Measurements from ENCODE around the gene CXorf49.
"Not testable (repeated sequence)": the region's sequence is repeated elsewhere in the genome, so short reads cannot be mapped to it uniquely, and the experiment has no call there.

Gene CXorf49

GRCh38 chrX:71718185-71718584 is at the start of gene CXorf49:
TSS of gene CXorf49 (minus strand) at chrX:71718285. CDS start at chrX:71718151, 134 bp downstream.
- DNase-seq = not testable (repeated sequence)

GRCh38 chrX:71767134-71767533 is 49.0 kb upstream of the CXorf49 start:
- DNase-seq = not testable (repeated sequence)

GRCh38 chrX:71765613-71766012 is 47.5 kb upstream of the CXorf49 start:
- DNase-seq = not testable (repeated sequence)

GRCh38 chrX:71764832-71765231 is 46.7 kb upstream of the CXorf49 start:
- DNase-seq = not testable (repeated sequence)

GRCh38 chrX:71763049-71763448 is 45.0 kb upstream of the CXorf49 start, which contains the start of gene CXorf49B:
TSS of gene CXorf49B (plus strand) at chrX:71763349. CDS start at chrX:71763424, 75 bp downstream.
- not testable (repeated sequence) for DNase-seq

- DNase-seq = not testable (repeated sequence)
Measured at GRCh38 chrX:71760688-71761281, 42.7 kb upstream of the CXorf49 start.

- not testable (repeated sequence) for DNase-seq
Measured at GRCh38 chrX:71720289-71720886, 2.3 kb upstream of the CXorf49 start.

GRCh38 chrX:71719195-71719594 is 1.1 kb upstream of the CXorf49 start:
- not testable (repeated sequence) for DNase-seq

- not testable (repeated sequence) for DNase-seq
Measured at GRCh38 chrX:71716323-71716722, 1.8 kb downstream of the CXorf49 start.

GRCh38 chrX:71715551-71715950 is 2.5 kb downstream of the CXorf49 start:
- DNase-seq = not testable (repeated sequence)

GRCh38 chrX:71714064-71714463 is 4.0 kb downstream of the CXorf49 start:
- not testable (repeated sequence) for DNase-seq

- DNase-seq = not testable (repeated sequence)
Measured at GRCh38 chrX:71702853-71703252, 15.2 kb downstream of the CXorf49 start.

- DNase-seq = not testable (repeated sequence)
Measured at GRCh38 chrX:71699023-71699344, 19.1 kb downstream of the CXorf49 start.

GRCh38 chrX:71698299-71699022 is 19.6 kb downstream of the CXorf49 start:
- not testable (repeated sequence) for DNase-seq

GRCh38 chrX:71697466-71698298 is 20.4 kb downstream of the CXorf49 start:
- DNase-seq = not testable (repeated sequence)

- DNase-seq = not testable (repeated sequence)
Measured at GRCh38 chrX:71696641-71697465, 21.2 kb downstream of the CXorf49 start.

- DNase-seq = no peak
Measured at GRCh38 chrX:71679575-71680207, 38.4 kb downstream of the CXorf49 start.

- DNase-seq = not testable (repeated sequence)
Measured at GRCh38 chrX:71677195-71677594, 40.9 kb downstream of the CXorf49 start.

GRCh38 chrX:71676068-71676795 is 41.9 kb downstream of the CXorf49 start:
- DNase-seq = not testable (repeated sequence)

GRCh38 chrX:71675636-71676035 is 42.4 kb downstream of the CXorf49 start:
- not testable (repeated sequence) for DNase-seq

- DNase-seq = no peak
Measured at GRCh38 chrX:71671938-71672337, 46.1 kb downstream of the CXorf49 start.
